HG03558 (cell line): ENCODE measurements around the gene ATP5PF.
"Not testable (repeated sequence)": the region's sequence is repeated elsewhere in the genome, so short reads cannot be mapped to it uniquely, and the experiment has no call there.

Experiments used
- ATAC-seq: cut with Tn5 transposase; IDR thresholded peaks from one replicate; pipeline ENCODE4 v1.9.1; 2021; ENCODE audit warnings: moderate number of reproducible peaks; ENCODE audit not compliant: unreplicated experiment; ENCODE audit errors: extremely low read depth

ATP5PF gene

GRCh38 chr21:25732091-25732760 lies 2.5 kb downstream of the ATP5PF start:
- ATAC-seq, result no peak

- no peak for ATAC-seq
Measured at GRCh38 chr21:25722631-25723030, 12.1 kb downstream of the ATP5PF start.

- no peak for ATAC-seq
Measured at GRCh38 chr21:25721987-25722386, 12.7 kb downstream of the ATP5PF start.

GRCh38 chr21:25717491-25718147 lies 17.1 kb downstream of the ATP5PF start:
- no peak for ATAC-seq

- ATAC-seq, result not testable (repeated sequence)
Measured at GRCh38 chr21:25714066-25714465, 20.6 kb downstream of the ATP5PF start.

- ATAC-seq, result no peak
Measured at GRCh38 chr21:25710550-25710949, 24.2 kb downstream of the ATP5PF start.

- no peak for ATAC-seq
Measured at GRCh38 chr21:25709684-25710265, 24.9 kb downstream of the ATP5PF start.

GRCh38 chr21:25708467-25709065 lies 26.1 kb downstream of the ATP5PF start:
- no peak for ATAC-seq

GRCh38 chr21:25701529-25701928 lies 33.2 kb downstream of the ATP5PF start:
- no peak for ATAC-seq

- ATAC-seq, result no peak
Measured at GRCh38 chr21:25700741-25701140, 34.0 kb downstream of the ATP5PF start.

GRCh38 chr21:25695461-25695860 lies 39.2 kb downstream of the ATP5PF start:
- ATAC-seq, result not testable (repeated sequence)

- ATAC-seq, result no peak
Measured at GRCh38 chr21:25691976-25692375, 42.7 kb downstream of the ATP5PF start.

GRCh38 chr21:25689226-25689625 lies 45.5 kb downstream of the ATP5PF start:
- no peak for ATAC-seq

- no peak for ATAC-seq
Measured at GRCh38 chr21:25688275-25689155, 46.2 kb downstream of the ATP5PF start.

- ATAC-seq, result no peak
Measured at GRCh38 chr21:25687787-25688186, 46.9 kb downstream of the ATP5PF start.

GRCh38 chr21:25682382-25682781 lies 52.3 kb downstream of the ATP5PF start:
- no peak for ATAC-seq

- ATAC-seq, result no peak
Measured at GRCh38 chr21:25676451-25676850, 58.3 kb downstream of the ATP5PF start.
